Measurements from ENCODE around the gene PTPRD. TPM values are rescaled to one million over a fixed set of nuclear protein-coding genes. Genes with fewer than 3 reads are reported as not detected.
"Not testable (repeated sequence)": the region's sequence is repeated elsewhere in the genome, so short reads cannot be mapped to it uniquely, and the experiment has no call there.

PTPRD gene
- total RNA-seq, 1 donor, result 0.52 TPM

DNA sequence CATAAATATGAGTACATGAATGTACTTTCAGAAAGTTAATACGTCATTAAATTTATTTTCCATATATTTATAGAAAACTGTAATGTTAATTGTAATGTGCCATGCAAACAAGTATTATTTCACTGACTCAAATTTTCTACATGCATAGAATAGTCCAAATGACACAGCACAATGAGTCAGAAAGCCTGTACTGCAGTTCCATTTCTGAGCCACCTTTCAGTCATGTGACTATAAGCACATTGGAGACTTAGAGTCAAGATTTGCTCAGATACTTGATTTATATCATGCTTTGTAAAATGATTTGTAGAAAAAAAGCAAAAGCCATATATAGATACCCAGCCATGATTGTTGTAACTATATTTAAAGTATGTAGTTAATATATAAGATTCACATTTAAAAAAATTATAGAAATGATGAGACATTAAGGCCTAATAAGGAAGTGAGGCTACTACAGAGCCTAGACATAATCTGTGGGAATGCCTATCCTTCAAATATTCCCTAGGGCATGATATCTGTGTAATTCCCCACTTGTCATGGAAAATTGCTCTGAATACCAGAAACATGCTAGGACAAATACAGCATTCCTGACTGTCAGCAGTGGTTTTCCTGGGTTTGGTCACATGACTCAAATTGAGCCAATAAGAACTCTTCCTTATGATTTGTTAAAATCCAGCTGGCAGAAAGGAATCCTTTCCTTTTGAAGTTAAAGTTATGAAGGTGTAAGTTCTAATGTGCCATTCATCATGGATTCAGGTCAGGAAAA is 50.0 kb downstream of the PTPRD start:
- H3K4me1 ChIP-seq (ENCODE audit: insufficient read depth, low read length), result no peaks in the 10 kb centered on the region
- H3K27me3 ChIP-seq (ENCODE audit: insufficient read depth, low read length), result no peaks in the 10 kb centered on the region
- no peaks in the 10 kb centered on the region for H3K9me3 ChIP-seq (ENCODE audit: low read depth, low read length)
- H3K4me3 ChIP-seq (ENCODE audit: low read length), result no peak overlapping the region

DNA sequence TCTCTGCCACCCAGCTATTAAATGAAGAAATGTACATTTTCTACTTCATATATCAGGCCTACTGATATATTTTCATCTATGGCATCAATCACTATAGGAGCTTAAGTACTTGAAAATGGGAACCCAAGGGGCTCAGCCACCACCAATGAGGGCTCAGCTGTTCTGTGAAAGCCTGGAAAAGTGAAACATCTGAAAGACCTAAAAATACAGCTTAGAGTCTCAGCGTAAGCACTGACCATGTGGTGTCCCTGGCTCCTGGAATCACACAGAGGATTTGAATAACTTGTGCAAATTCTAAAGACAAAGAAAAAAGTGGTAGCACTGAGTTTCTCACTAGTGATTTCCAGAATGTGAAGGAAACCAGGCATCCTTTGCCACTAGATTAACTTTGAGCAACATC is 64.5 kb downstream of the PTPRD start:
- no peaks in the 10 kb centered on the region for H3K27me3 ChIP-seq (ENCODE audit: insufficient read depth, low read length)
- H3K4me1 ChIP-seq (ENCODE audit: insufficient read depth, low read length), result no peaks in the 10 kb centered on the region
- no peak overlapping the region for H3K4me3 ChIP-seq (ENCODE audit: low read length)

DNA sequence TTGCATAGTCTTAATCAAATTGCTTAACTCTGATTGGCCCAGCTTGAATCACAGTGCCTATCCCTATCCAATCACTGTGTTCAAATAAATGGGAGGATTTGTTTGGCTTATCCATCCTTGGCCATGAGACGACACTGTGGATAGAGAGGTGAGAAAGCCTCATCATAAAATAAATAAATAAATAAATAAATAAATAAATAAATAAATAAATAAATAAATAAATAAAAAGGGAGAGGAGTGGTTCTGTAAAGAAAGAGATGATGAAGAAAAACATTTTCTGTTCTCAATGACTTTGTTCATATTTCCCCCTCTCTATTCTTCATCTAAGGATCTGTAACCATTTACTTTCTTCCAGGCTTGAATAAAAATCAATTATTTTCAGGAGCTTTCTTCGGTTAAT is 74.7 kb downstream of the PTPRD start:
- Histone ChIP-seq H3K4me3 (ENCODE audit: low read length) (no peak overlapping the region), H3K4me1 (ENCODE audit: insufficient read depth, low read length) (no peaks in the 10 kb centered on the region), H3K9me3 (ENCODE audit: low read depth, low read length) (peaks cover 5% of the 10 kb centered on the region), H3K27me3 (ENCODE audit: insufficient read depth, low read length) (no peaks in the 10 kb centered on the region)

More for the DNA sequence above, 64.5 kb downstream of the PTPRD start:
- H3K9me3 ChIP-seq (ENCODE audit: low read depth, low read length), result no peaks in the 10 kb centered on the region

DNA sequence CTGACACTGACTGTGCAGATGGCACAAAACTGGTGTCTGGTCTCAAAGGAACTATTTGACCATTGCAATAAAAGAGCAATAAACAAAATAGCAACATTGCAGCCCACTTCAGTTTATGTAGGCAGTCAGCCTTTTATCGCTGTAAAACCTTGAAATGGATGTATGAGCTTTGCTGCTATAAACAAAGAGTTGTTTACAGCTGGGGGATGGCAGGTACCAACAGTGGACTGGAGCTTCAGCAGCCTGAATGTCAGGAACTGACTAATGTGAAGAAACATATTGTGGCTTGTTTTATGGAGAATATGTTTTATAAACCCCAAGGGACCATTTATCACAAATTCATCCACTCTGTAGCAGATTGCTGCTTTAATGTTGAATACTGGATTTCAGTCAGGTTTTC is 78.0 kb downstream of the PTPRD start:
- H3K4me3 ChIP-seq (ENCODE audit: low read length), result no peak overlapping the region
- H3K9me3 ChIP-seq (ENCODE audit: low read depth, low read length), result peaks cover 5% of the 10 kb centered on the region
- H3K27me3 ChIP-seq (ENCODE audit: insufficient read depth, low read length), result no peaks in the 10 kb centered on the region
- no peaks in the 10 kb centered on the region for H3K4me1 ChIP-seq (ENCODE audit: insufficient read depth, low read length)

DNA sequence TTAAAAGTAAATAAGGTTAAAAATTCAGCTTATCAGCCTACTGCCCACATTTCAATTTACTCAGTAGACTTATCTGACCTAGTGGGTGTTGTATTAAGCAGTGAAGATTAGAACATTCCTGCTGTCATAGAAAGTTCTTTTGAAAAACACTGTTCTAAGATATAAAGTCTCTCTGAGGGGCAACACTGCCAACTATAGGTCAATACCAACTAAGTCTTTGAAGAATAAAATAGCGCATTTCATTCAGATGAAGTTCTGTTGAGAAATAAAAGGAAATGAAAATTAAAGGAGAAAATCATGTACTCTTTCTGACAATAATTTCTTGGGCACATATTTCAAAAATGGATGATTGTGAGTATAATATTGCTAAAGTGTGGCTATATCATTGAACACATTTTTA is 86.8 kb downstream of the PTPRD start:
- no peaks in the 10 kb centered on the region for H3K9me3 ChIP-seq (ENCODE audit: low read depth, low read length)
- no peak overlapping the region for H3K4me3 ChIP-seq (ENCODE audit: low read length)
- no peaks in the 10 kb centered on the region for H3K27me3 ChIP-seq (ENCODE audit: insufficient read depth, low read length)
- H3K4me1 ChIP-seq (ENCODE audit: insufficient read depth, low read length), result no peaks in the 10 kb centered on the region

DNA sequence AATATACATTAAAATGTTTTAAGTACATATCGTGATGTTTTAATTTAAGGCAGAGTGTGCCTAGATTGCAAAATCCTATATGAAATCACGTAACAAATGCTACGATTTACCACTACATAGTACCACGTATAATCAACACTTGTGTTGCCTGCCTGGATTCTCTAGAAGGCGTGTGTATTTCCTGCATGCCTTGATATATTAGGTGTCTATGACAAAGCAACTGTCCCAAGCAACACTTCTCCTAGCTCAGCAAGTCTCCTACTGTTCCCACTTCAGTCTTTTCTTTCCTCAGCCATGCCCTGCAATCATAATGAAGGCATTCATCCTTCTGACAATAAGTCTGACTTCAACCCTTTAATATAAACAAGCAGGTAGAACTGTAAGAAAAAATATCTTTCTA is 89.6 kb downstream of the PTPRD start:
- Histone ChIP-seq H3K4me3 (ENCODE audit: low read length) (no peak overlapping the region), H3K27me3 (ENCODE audit: insufficient read depth, low read length) (no peaks in the 10 kb centered on the region), H3K9me3 (ENCODE audit: low read depth, low read length) (no peaks in the 10 kb centered on the region), H3K4me1 (ENCODE audit: insufficient read depth, low read length) (no peaks in the 10 kb centered on the region)

DNA sequence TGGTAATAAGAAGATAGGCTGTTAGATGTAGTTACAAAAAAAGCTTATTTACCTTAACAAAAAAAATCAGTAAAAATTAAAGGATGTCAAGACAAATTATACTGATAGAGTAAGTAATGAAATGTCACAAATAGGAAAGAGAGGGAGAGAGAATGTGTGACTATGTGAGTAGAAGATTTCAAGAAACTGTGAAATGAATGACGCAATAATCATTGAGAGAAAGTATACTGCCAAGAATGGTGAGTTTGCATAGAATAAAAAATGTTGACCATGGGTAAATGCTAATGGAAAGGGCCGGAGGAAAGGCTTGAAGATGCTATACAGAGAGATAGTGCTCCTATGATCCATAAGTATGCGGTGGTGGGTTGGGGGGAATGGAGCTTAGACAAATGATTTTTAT is 100.7 kb downstream of the PTPRD start:
- no peaks in the 10 kb centered on the region for H3K27me3 ChIP-seq (ENCODE audit: insufficient read depth, low read length)
- no peak overlapping the region for H3K4me3 ChIP-seq (ENCODE audit: low read length)
- H3K9me3 ChIP-seq (ENCODE audit: low read depth, low read length), result peaks cover 8% of the 10 kb centered on the region

DNA sequence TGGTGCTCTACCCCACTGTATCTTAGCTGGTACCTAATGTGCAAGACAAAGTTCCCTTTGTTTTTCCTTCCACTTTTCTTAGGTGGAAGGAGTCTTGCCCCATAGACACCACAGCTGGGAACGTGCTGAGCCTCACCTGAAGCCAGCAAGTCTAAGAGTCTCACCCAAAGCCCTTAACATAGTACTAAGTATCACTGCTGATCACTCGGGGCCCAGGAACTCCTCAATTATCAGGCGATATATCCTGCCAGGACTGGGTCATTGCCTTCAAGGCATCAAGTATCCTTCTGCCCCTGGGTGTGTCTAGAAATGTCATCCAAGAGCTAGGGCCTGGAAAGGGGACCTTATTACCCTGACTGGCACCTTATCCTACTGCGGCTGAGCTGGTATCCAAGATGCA is 123.9 kb downstream of the PTPRD start:
- Histone ChIP-seq H3K4me3 (ENCODE audit: low read length) (no peak overlapping the region), H3K27me3 (ENCODE audit: insufficient read depth, low read length) (no peaks in the 10 kb centered on the region), H3K4me1 (ENCODE audit: insufficient read depth, low read length) (no peaks in the 10 kb centered on the region), H3K9me3 (ENCODE audit: low read depth, low read length) (no peaks in the 10 kb centered on the region)

More for the DNA sequence above, 100.7 kb downstream of the PTPRD start:
- H3K4me1 ChIP-seq (ENCODE audit: insufficient read depth, low read length), result no peaks in the 10 kb centered on the region

DNA sequence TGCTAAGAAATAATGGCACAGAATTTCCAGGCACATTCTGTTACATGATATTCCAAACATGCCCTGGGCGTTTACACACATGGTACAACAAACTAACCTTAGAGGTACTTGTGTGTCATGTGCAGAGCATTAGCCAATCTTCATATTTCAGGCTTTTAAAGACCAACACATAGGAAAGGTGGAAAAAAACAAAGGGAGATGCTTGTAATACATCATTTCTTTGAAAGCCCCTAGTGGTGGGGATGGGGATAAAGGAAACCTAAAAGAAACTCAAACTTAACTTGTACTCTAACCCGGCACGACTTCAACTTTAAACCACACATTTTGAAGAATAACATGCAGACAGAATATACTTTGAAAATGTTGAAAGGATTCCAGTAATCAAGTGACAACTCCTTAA is 133.6 kb downstream of the PTPRD start:
- no peaks in the 10 kb centered on the region for H3K27me3 ChIP-seq (ENCODE audit: insufficient read depth, low read length)
- H3K9me3 ChIP-seq (ENCODE audit: low read depth, low read length), result no peaks in the 10 kb centered on the region
- H3K4me3 ChIP-seq (ENCODE audit: low read length), result no peak overlapping the region
- no peaks in the 10 kb centered on the region for H3K4me1 ChIP-seq (ENCODE audit: insufficient read depth, low read length)

DNA sequence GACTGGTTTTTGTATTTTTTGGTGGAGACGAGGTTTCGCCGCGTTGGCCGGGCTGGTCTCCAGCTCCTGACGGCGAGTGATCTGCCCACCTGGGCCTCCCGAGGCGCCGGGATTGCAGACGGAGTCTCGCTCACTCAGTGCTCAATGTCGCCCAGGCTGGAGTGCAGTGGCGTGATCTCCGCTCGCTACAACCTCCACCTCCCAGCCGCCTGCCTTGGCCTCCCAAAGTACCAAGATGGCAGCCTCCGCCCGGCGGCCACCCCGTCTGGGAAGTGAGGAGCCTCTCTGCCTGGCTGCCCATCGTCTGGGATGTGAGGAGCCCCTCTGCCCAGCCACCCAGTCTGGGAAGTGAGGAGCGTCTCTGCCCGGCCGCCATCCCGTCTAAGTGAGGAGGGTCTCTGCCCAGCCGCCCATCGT is 163.6 kb downstream of the PTPRD start:
- H3K27me3 ChIP-seq (ENCODE audit: insufficient read depth, low read length); H3K4me3 ChIP-seq (ENCODE audit: low read length); H3K4me1 ChIP-seq (ENCODE audit: insufficient read depth, low read length); H3K9me3 ChIP-seq (ENCODE audit: low read depth, low read length): not testable (repeated sequence)

DNA sequence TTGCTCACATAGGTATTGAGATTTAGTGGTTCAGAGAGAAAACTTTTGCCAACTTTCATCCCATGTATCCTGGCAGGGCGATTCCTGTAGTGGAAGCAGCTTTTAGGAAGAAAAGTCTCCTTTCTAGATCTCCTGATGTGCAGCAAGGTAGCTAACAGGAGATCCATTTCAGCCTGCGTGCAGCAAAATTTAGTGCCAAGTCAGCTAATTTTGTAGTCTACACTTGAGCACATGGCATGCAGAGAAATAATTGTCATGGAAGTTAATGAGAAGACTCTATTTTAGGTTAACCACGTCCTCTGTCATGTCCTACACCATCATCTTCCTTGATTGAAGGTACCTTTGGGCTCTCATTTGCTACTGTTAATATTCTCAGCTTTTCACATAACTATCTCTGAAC is 165.8 kb downstream of the PTPRD start:
- H3K27me3 ChIP-seq (ENCODE audit: insufficient read depth, low read length), result no peaks in the 10 kb centered on the region
- H3K4me1 ChIP-seq (ENCODE audit: insufficient read depth, low read length), result no peaks in the 10 kb centered on the region
- H3K9me3 ChIP-seq (ENCODE audit: low read depth, low read length), result peaks cover 5% of the 10 kb centered on the region
- no peak overlapping the region for H3K4me3 ChIP-seq (ENCODE audit: low read length)

DNA sequence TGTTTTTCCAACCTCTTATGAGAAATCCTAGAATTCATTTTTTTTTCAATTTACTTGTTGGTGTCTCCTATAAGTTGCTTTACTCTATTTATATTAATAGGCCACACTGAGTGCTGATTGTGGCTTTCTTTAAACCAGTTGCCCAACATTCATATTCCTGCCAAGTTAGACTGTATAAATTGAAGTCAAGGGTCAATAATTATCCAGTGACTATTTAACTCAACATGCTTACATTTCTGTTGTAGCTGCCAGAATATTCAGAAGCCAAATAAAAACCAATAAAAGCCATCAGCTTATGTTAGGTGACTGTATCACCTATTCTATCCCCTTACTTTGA is 169.0 kb downstream of the PTPRD start:
- Histone ChIP-seq H3K27me3 (ENCODE audit: insufficient read depth, low read length) (no peaks in the 10 kb centered on the region), H3K9me3 (ENCODE audit: low read depth, low read length) (peaks cover 5% of the 10 kb centered on the region), H3K4me1 (ENCODE audit: insufficient read depth, low read length) (no peaks in the 10 kb centered on the region), H3K4me3 (ENCODE audit: low read length) (no peak overlapping the region)

DNA sequence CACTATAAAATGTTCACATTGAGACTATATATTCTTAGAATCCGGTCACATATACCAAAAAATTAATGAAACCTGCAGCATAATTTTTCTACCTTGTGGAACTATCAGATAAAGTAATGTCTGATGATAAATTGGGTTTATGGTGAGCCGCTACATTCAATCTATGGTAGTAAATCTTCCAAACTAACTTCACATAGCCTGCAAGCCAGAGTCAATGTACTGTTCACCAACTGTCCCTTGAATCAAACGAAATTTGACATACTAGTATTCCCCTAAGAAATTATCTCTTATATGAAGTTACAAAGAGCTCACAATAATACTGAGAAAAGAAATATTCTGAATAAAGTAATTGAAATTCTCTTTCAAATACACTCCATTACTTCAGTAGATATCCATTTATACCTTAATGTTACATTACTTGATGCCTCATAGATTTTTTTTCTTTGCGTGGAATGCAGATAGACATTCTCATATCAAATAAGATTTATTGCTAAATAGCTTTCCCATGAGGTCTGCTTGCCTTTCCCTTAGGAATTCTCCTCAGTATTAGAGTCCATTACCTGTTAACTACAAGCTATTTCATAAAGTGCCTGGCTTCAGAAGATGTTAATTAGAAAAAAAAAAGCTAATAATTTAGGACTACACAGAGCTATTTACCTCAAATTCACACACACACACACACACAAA is 169.5 kb downstream of the PTPRD start:
- H3K4me1 ChIP-seq (ENCODE audit: insufficient read depth, low read length), result no peaks in the 10 kb centered on the region
- peaks cover 5% of the 10 kb centered on the region for H3K9me3 ChIP-seq (ENCODE audit: low read depth, low read length)
- no peak overlapping the region for H3K4me3 ChIP-seq (ENCODE audit: low read length)
- H3K27me3 ChIP-seq (ENCODE audit: insufficient read depth, low read length), result no peaks in the 10 kb centered on the region

DNA sequence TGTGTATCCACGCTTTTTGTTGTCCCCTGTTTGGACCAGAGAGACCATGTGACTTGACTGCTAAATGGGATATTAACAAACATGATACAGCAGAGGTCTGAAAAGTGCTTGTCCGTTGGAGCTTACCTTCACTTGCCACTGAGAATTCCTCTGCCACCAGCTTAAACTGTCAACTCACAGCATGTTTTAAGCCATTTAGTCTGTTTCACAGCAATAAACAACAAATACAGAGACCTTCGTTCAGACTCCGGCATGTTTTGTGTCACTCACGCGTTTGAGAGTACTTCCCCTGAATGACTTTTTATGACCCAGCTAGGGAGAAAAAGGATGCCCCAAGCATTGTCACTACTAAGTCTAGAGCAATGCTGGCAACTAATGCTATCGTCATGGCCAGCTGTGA is 173.8 kb downstream of the PTPRD start:
- no peaks in the 10 kb centered on the region for H3K4me1 ChIP-seq (ENCODE audit: insufficient read depth, low read length)
- no peaks in the 10 kb centered on the region for H3K27me3 ChIP-seq (ENCODE audit: insufficient read depth, low read length)
- H3K9me3 ChIP-seq (ENCODE audit: low read depth, low read length), result no peaks in the 10 kb centered on the region
- H3K4me3 ChIP-seq (ENCODE audit: low read length), result no peak overlapping the region

DNA sequence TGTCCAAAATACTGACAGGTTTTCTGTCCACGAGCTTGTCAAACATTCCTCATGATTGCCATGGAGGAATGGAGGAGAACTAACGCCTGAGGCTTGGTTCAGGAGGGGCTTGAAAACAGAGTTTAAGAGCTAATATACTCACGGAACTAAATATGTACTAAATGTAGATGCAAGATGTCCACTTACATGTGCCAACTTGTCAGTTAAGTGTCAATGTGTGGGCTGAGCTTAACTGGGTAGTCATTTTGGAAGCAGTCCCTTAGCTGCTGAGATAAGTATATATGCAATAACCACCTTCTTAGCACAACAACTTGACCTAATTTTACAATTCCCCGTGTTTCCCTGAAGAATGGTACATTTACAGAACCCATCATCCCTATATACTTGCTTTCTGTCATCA is 176.0 kb downstream of the PTPRD start:
- Histone ChIP-seq H3K4me1 (ENCODE audit: insufficient read depth, low read length) (no peaks in the 10 kb centered on the region), H3K9me3 (ENCODE audit: low read depth, low read length) (no peaks in the 10 kb centered on the region), H3K27me3 (ENCODE audit: insufficient read depth, low read length) (no peaks in the 10 kb centered on the region), H3K4me3 (ENCODE audit: low read length) (no peak overlapping the region)

DNA sequence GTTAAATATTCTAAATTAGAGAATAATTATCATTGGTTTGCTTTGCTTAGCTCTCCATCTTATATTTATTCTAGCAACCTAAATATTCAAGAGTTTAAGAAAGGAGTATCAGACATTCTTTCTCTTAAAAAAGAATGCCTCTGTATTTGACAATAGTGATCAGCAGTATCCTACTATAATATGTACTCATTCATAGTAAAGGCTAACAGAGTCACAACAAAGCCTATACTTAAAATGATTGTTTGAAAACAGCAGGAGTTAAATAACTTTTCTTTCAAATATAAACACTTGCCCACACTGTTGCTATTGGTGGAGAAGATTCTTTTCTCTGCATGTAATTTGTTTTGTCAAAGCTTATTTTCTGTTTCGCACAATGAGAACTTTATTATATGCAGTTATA is 178.4 kb downstream of the PTPRD start:
- Histone ChIP-seq H3K27me3 (ENCODE audit: insufficient read depth, low read length) (no peaks in the 10 kb centered on the region), H3K4me1 (ENCODE audit: insufficient read depth, low read length) (no peaks in the 10 kb centered on the region), H3K4me3 (ENCODE audit: low read length) (no peak overlapping the region), H3K9me3 (ENCODE audit: low read depth, low read length) (no peaks in the 10 kb centered on the region)
